ENCODE data around the gene STXBP5L. TPM values are rescaled to one million over a fixed set of nuclear protein-coding genes. Genes with fewer than 3 reads are reported as not detected.

The STXBP5L gene
- total and polyA plus RNA-seq, 2 donors from 2014 or later = not detected

GRCh38 chr3:121424549-121424948 is 516.5 kb downstream of the STXBP5L start:
- Histone ChIP-seq H3K36me3 (ENCODE audit: control insufficient read depth in 2 of 3, insufficient read depth in 3 of 3, low read length in 3 of 3) (no peaks in the 10 kb centered on the region), H3K4me3 (ENCODE audit: low read length in 3 of 3) (no peak overlapping the region), H3K4me1 (ENCODE audit: control insufficient read depth in 2 of 3, insufficient read depth in 2 of 3, low read depth in 1 of 3, low read length in 3 of 3) (no peaks in the 10 kb centered on the region), H3K9me3 (ENCODE audit: control insufficient read depth in 2 of 3, insufficient read depth in 1 of 3, low read length in 3 of 3) (no peaks in the 10 kb centered on the region), H3K27me3 (ENCODE audit: control insufficient read depth, insufficient read depth, low read length) (no peaks in the 10 kb centered on the region), H3K27ac (ENCODE audit: low read depth in 2 of 2, low read length in 2 of 2) (no peak overlapping the region), H3K9ac (ENCODE audit: low read length in 3 of 3) (no peak overlapping the region)
- TF ChIP-seq CTCF (IDR thresholded peaks at IDR 0.05; ENCODE audit: borderline replicate concordance, extremely low read depth, insufficient read depth) = no peak
- no peak for DNase-seq
- no peak for FAIRE-seq
- intact Hi-C loops (cut with DNase I) = no loop called here

GRCh38 chr3:121430664-121431215 is 522.7 kb downstream of the STXBP5L start:
- intact Hi-C loops (cut with DNase I) = no loop called here
- H3K36me3 ChIP-seq (ENCODE audit: control insufficient read depth in 2 of 3, insufficient read depth in 3 of 3, low read length in 3 of 3) = no peaks in the 10 kb centered on the region
- H3K9ac ChIP-seq (ENCODE audit: low read length in 3 of 3) = no peak overlapping the region
- peaks cover 0 to 2% (median 0%) of the 10 kb centered on the region in 3 donors for H3K4me1 ChIP-seq (ENCODE audit: control insufficient read depth in 2 of 3, insufficient read depth in 2 of 3, low read depth in 1 of 3, low read length in 3 of 3)
- no peak overlapping the region for H3K27ac ChIP-seq (ENCODE audit: low read depth in 2 of 2, low read length in 2 of 2)
- H3K27me3 ChIP-seq (ENCODE audit: control insufficient read depth, insufficient read depth, low read length) = no peaks in the 10 kb centered on the region
- no peak for TF ChIP-seq CTCF (IDR thresholded peaks at IDR 0.05; ENCODE audit: borderline replicate concordance, extremely low read depth, insufficient read depth)
- H3K4me3 ChIP-seq (ENCODE audit: low read length in 3 of 3) = no peak overlapping the region
- no peaks in the 10 kb centered on the region for H3K9me3 ChIP-seq (ENCODE audit: control insufficient read depth in 2 of 3, insufficient read depth in 1 of 3, low read length in 3 of 3)
- FAIRE-seq (no peak), DNase-seq (no peak)

- intact Hi-C loops (cut with DNase I) = no loop called here
- Histone ChIP-seq H3K4me1 (ENCODE audit: control insufficient read depth in 2 of 3, insufficient read depth in 2 of 3, low read depth in 1 of 3, low read length in 3 of 3) (peaks cover 0 to 2% (median 0%) of the 10 kb centered on the region in 3 donors), H3K27me3 (ENCODE audit: control insufficient read depth, insufficient read depth, low read length) (no peaks in the 10 kb centered on the region), H3K36me3 (ENCODE audit: control insufficient read depth in 2 of 3, insufficient read depth in 3 of 3, low read length in 3 of 3) (no peaks in the 10 kb centered on the region), H3K27ac (ENCODE audit: low read depth in 2 of 2, low read length in 2 of 2) (no peak overlapping the region), H3K9ac (ENCODE audit: low read length in 3 of 3) (peak overlapping the region in 1 of 3 donors; percentile 13), H3K4me3 (ENCODE audit: low read length in 3 of 3) (peak overlapping the region; percentile 38 to 65 (median 58)), H3K9me3 (ENCODE audit: control insufficient read depth in 2 of 3, insufficient read depth in 1 of 3, low read length in 3 of 3) (no peaks in the 10 kb centered on the region)
- no peak for TF ChIP-seq CTCF (IDR thresholded peaks at IDR 0.05; ENCODE audit: borderline replicate concordance, extremely low read depth, insufficient read depth)
- FAIRE-seq (peak; percentile 84), DNase-seq (peak in 4 of 5 donors; percentile 54 to 93 (median 80))
Observed at GRCh38 chr3:121431726-121432517, 523.9 kb downstream of the STXBP5L start.
